SJSA1 (cell line): ENCODE measurements around the gene DENR. TPM values are rescaled to one million over a fixed set of nuclear protein-coding genes. Genes with fewer than 3 reads are reported as not detected.
A peak's percentile ranks its signal among the peaks of the same experiment; 100 is the strongest.
"Not testable (repeated sequence)": the region's sequence is repeated elsewhere in the genome, so short reads cannot be mapped to it uniquely, and the experiment has no call there.

Experiments used
- DNase-seq, 2 experiments: peaks; one replicate each; pipeline ENCODE4 v3.0.0-alpha.2; 2015 to 2020; ENCODE audit warnings: low spot score in 2 of 2, low read depth in 1 of 2
- H3K27ac ChIP-seq: fragments of 250-450 bp; sonication (Bioruptor Pico); 2 replicates; pipeline ENCODE4 v1.5.1; 2020; ENCODE audit warnings: mild to moderate bottlenecking, moderate library complexity
- H3K27me3 ChIP-seq: fragments of 250-450 bp; sonication (Bioruptor Pico); replicated peaks from 2 replicates; pipeline ENCODE4 v1.5.1; 2020; ENCODE audit warnings: mild to moderate bottlenecking, moderate library complexity
- H3K36me3 ChIP-seq: fragments of 250-450 bp; sonication (Bioruptor Pico); 2 replicates; pipeline ENCODE4 v1.5.1; 2020; ENCODE audit warnings: mild to moderate bottlenecking
- H3K4me1 ChIP-seq: fragments of 250-450 bp; sonication (Bioruptor Pico); replicated peaks from 2 replicates; pipeline ENCODE4 v1.6.1; 2021; ENCODE audit warnings: mild to moderate bottlenecking
- H3K4me3 ChIP-seq: fragments of 250-450 bp; sonication (Bioruptor Pico); 2 replicates; pipeline ENCODE4 v1.5.1; 2020; ENCODE audit warnings: mild to moderate bottlenecking
- H3K9me3 ChIP-seq: fragments of 250-450 bp; sonication (Bioruptor Pico); replicated peaks from 2 replicates; pipeline ENCODE4 v1.5.1; 2020; ENCODE audit warnings: mild to moderate bottlenecking
- total RNA-seq: library from RNA; depleted of rRNA; stranded (reverse); fragments of >200 nt; shearing (Covaris generic); gene quantifications from 2 replicates; pipeline ENCODE4 v1.2.3, GENCODE V29; 2014; rRNA removed

The DENR gene, protein sequence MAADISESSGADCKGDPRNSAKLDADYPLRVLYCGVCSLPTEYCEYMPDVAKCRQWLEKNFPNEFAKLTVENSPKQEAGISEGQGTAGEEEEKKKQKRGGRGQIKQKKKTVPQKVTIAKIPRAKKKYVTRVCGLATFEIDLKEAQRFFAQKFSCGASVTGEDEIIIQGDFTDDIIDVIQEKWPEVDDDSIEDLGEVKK
- 57.4 and 62.2 TPM in 2 replicates for total RNA-seq

DNA sequence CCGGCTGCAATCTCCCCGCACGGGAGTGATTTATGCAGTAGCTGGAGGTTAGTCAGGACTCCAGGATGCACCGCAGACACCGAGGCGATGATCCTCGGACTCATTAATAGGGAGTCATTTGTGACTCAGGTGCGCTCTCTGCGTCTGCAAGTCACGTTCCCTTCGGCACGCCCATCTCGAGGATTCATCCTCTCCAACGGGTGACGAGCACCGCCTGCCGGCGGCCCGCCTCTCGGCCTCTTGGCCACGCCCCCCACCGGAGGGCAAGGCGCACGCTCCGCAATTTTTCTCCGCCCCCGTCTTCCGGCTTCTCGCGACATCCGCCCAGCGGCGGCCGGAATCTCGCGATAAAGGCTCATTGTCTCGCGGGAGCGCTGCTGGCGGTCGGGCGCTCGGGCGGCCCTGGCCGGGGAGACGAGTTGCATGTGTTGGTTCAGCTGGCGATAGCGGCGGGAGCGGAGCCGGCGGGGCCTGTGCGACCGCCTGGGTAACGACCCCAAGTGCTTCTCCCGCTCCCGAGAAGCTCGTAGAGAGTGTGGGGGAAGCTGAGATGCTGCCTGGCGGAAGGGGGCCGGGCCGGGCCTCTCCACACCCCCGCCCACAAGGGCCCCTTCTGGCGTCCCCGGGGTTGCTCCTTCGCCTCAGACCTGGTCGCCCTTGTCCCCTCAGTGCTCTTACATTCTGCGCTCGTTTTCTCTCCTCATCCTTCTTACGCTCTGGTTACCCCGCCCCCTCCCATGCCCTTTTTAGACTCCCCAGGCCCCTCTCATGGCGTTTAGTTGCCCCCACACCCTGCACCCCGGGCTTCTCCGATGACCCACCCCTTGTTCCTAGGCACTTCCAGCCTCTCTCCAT is at the start of gene DENR:
Gene DENR, plus strand, starts transcription at position 361 of the 855 bp plus-strand sequence. CDS start 878 bp downstream, outside the sequence.
- peak within 1 kb of the TSS; percentile 63 for H3K4me3 ChIP-seq
- peak; percentile 97 to 98 for DNase-seq
- H3K27me3 ChIP-seq, result no peaks in the 10 kb centered on the region
- peaks cover 13% of the 10 kb centered on the region for H3K4me1 ChIP-seq
- peaks cover 47% of the 10 kb centered on the region for H3K36me3 ChIP-seq
- H3K27ac ChIP-seq, result peak within 1 kb of the TSS; percentile 55
- H3K9me3 ChIP-seq, result no peaks in the 10 kb centered on the region

DNA sequence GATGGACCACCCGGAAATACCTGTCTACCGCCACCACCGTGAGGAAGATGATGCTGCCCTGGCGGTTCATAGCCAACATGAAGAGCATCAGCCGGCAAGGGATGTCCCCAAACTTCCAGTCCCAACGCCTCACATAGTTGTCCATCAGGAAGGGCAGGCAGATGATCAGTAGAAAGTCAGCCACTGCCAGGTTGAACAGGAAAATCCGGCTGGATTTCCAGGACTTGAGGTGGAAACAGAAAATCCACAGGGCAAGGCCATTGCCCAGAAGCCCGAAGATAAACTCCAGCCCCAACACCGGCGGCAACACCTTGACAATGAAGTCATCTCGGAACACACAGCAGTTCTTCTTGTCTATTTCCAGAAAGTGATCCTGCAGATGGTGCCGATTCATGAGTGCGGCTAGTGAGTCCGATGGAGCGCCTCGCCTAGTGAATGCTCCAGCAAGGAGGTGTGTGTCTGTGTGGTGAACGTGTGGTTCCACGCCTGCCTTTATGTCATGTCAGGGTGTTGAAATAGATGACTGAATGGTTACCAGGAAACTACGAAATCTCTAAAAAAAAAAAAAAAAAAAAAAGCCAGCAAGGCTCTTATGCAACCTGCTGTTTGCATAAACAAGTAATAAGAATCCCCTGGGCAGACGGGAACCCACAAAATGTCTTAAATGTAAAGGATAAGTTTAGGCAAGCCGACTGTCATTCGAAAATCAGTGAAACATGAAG is 49.6 kb upstream of the DENR start, which contains the start of gene HCAR2:
Gene HCAR2, minus strand, starts transcription at position 468 of the 722 bp plus-strand sequence. Its CDS starts 74 bp downstream, at position 394.
- H3K27ac ChIP-seq, result not testable (repeated sequence)

DNA sequence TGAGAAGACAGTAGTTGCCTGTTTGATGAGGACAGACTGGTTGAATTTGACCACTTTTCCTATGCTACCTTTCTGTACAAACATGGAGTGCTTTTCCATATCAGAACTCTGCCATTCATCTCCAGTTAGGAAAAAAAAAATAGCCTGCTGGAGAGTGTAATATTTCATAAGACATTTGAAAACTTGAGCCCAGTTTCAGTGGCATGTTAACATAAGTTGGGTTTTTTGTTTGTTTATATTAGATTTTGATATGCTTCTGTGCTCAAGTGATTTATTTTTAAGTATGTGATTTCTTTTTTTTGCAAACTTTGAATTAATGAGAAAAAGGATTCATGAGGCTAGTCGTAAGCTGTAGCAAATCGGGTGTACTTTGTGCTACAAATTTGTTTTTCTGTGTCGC is 48.8 kb upstream of the DENR start:
- H3K36me3 ChIP-seq, H3K4me1 ChIP-seq, DNase-seq, H3K27ac ChIP-seq, H3K9me3 ChIP-seq, H3K4me3 ChIP-seq, H3K27me3 ChIP-seq: not testable (repeated sequence)

More for the DNA sequence above, 49.6 kb upstream of the DENR start, which contains the start of gene HCAR2:
- not testable (repeated sequence) for H3K4me1 ChIP-seq, DNase-seq, H3K4me3 ChIP-seq, H3K27me3 ChIP-seq, H3K9me3 ChIP-seq, H3K36me3 ChIP-seq

DNA sequence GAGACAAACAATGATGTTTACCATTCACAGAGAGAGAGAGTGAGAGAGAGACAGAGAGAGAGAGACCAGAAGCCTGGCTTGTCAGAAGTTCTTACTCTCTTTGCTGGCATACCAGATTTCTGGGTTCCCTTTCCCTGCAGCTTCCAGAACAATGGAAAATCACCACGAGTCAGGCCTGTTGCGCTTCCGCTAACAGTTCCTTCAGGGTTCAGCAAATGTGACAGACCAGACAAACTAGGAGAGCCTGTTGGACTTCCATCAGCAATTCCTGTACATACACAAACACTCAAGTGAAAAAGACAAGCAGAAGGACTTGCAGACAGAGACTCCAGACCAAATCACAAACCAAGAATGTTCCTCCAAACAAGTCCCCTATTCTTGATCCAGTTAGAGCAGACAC is 43.3 kb upstream of the DENR start:
- H3K36me3 ChIP-seq, H3K4me1 ChIP-seq, H3K27ac ChIP-seq, H3K27me3 ChIP-seq, DNase-seq, H3K4me3 ChIP-seq, H3K9me3 ChIP-seq: not testable (repeated sequence)

DNA sequence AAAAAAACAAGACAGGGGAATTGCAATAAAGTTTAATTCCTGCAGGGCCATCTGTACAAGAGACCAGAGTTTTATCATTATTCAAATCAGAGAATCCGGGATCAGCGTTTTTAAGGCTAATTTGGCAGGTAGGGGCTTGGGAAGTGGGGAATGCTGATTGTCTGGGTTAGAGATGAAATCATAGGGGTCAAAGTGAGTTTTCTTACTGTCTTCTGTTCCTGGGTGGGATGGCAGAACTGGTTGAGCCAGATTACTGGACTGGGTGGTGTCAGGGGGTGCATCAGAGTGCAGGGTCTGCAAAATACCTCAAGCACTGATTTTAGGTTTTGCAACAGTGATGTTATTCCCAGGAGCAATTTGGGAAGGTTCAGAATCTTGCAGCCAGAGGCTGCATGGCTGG is 42.3 kb upstream of the DENR start:
- not testable (repeated sequence) for H3K9me3 ChIP-seq, H3K4me3 ChIP-seq, H3K27ac ChIP-seq, H3K36me3 ChIP-seq, H3K27me3 ChIP-seq, DNase-seq, H3K4me1 ChIP-seq

DNA sequence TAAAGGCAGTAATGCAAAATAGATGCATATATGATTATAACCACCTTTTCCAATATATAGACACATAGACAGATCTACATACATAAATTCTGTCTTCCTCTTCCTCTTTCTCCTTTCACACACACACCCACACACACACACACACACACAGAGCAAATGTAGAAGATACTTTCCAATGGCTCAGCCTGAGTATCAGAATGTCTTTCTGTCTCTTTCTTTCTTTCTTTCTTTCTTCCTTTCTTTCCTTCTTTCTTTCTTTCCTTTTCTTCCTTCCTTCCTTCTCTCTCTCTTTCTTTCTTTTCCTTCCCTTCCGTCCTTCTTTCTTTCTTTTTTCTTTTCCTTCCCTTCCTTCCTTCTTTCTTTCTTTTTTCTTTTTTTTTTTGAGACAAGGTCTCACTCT is 41.4 kb upstream of the DENR start:
- not testable (repeated sequence) for DNase-seq, H3K36me3 ChIP-seq, H3K4me3 ChIP-seq, H3K27me3 ChIP-seq, H3K4me1 ChIP-seq, H3K27ac ChIP-seq, H3K9me3 ChIP-seq

DNA sequence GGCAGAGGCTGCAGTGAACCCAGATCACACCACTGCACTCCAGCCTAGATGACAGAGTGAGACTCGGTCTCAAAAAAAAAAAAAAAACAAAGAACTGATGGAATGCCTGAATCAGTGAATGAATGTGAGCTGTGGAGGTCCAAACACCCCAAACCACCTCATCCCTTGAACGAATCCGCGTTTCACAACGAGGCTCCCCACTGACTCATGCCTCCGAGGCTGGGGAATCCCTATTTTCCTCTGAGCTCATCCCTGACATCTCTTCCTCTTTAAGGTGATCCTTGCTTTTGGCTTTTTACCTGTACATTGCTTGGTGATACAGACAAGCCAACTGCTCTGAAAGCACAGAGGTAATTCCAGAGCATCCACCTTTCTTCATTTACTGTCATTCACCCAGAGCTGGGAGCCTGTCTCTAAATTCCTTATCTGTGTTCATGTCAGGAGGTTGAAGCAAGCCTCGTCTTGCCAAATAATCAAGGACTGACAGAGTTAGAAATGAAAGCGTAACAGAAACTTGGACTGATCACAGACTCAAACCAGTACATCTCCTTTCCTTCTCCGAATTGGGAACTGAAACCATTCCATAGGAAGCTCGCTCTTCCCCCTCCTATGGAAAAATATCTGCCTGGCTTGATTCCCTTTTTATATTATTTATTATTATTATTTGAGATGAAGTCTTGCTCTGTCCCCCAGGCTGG is 39.0 kb upstream of the DENR start:
- H3K27me3 ChIP-seq, H3K4me3 ChIP-seq, H3K4me1 ChIP-seq, DNase-seq, H3K9me3 ChIP-seq, H3K27ac ChIP-seq, H3K36me3 ChIP-seq: not testable (repeated sequence)

DNA sequence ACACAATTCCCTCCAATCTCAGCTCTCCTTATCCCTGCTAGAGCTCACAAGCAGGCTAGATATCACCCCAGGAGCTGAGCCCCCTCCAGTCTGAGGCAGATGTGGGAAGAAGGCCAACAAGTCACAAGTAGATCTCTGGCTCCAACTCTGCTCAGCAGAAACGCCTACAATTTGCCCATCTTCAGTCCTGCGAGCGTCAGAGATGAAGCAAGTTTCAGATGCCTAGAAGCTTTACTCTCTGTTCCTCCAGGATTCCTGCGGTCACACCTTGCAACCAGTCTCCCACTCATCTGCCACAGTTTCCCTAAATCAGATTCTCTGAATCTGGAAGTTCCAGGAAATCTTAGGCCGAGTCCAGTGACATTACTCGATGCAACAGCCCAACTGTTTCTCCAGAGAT is 37.4 kb upstream of the DENR start:
- H3K4me3 ChIP-seq, H3K27me3 ChIP-seq, DNase-seq, H3K27ac ChIP-seq, H3K9me3 ChIP-seq, H3K4me1 ChIP-seq, H3K36me3 ChIP-seq: not testable (repeated sequence)

DNA sequence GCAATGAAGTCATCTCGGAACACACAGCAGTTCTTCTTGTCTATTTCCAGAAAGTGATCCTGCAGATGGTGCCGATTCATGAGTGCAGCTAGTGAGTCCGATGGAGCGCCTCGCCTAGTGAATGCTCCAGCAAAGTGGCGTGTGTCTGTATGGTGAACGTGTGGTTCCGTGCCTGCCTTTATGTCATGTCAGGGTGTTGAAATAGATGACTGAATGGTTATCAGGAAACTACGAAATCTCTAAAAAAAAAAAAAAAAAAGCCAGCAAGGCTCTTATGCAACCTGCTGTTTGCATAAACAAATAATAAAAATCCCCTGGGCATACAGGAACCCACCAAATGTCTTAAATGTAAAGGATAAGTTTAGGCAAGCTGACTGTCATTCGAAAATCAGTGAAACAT is 36.0 kb upstream of the DENR start, which contains the start of gene HCAR3:
Gene HCAR3, minus strand, starts transcription at position 154 of the 400 bp plus-strand sequence. Its CDS starts 74 bp downstream, at position 80.
- not testable (repeated sequence) for H3K9me3 ChIP-seq, H3K4me1 ChIP-seq, H3K27ac ChIP-seq, H3K4me3 ChIP-seq, H3K36me3 ChIP-seq, H3K27me3 ChIP-seq, DNase-seq

DNA sequence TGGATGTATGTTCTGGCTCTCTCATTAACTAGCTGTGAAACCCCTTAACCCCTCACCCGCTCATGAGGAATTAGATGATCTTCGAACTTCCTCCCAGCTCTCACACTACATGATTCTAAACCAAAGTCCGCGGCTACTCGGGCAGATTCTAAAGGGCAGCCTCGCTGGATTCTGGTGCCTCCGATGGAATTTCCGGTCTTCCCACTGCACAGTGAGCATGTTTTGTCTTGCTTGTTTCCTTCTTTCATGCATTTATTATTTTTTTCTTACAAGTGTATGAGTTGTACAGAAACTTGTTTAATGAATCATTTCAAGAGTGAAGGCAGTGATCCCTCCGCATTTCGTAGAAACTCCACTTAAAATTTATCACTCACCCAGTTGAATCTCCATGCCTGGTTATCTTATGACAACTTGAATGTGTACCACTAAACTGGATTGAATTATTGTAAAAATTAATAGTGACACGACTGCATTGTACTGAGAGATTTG is 31.5 kb upstream of the DENR start:
- peaks cover 19% of the 10 kb centered on the region for H3K4me1 ChIP-seq
- no peak overlapping the region for H3K4me3 ChIP-seq
- DNase-seq, result peak; percentile 60 to 62
- H3K27me3 ChIP-seq, result no peaks in the 10 kb centered on the region
- H3K9me3 ChIP-seq, result no peaks in the 10 kb centered on the region
- no peaks in the 10 kb centered on the region for H3K36me3 ChIP-seq
- H3K27ac ChIP-seq, result peak overlapping the region; percentile 78

DNA sequence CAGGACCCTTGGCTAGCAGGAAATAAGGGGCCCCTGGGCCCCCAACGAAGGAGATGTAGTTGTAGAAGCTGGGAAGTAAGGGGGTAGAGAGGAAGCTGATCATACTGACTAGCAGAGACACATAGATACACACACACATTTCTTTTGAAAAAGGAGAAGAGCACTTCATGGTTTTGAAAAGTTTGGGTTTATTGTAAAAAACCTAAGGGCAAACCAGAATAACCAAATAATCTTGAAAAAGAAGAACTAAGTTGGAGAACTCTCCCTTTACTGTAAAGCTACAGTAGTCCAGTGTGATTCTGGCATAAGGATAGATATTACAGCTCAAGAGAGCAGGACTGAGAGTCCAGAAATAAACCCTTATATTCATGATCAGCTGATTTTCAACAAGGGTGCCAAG is 30.2 kb upstream of the DENR start:
- peaks cover 23% of the 10 kb centered on the region for H3K4me1 ChIP-seq
- H3K36me3 ChIP-seq, result no peaks in the 10 kb centered on the region
- H3K27me3 ChIP-seq, result no peaks in the 10 kb centered on the region
- no peaks in the 10 kb centered on the region for H3K9me3 ChIP-seq
- DNase-seq, result no peak
- H3K27ac ChIP-seq, result no peak overlapping the region
- H3K4me3 ChIP-seq, result no peak overlapping the region

DNA sequence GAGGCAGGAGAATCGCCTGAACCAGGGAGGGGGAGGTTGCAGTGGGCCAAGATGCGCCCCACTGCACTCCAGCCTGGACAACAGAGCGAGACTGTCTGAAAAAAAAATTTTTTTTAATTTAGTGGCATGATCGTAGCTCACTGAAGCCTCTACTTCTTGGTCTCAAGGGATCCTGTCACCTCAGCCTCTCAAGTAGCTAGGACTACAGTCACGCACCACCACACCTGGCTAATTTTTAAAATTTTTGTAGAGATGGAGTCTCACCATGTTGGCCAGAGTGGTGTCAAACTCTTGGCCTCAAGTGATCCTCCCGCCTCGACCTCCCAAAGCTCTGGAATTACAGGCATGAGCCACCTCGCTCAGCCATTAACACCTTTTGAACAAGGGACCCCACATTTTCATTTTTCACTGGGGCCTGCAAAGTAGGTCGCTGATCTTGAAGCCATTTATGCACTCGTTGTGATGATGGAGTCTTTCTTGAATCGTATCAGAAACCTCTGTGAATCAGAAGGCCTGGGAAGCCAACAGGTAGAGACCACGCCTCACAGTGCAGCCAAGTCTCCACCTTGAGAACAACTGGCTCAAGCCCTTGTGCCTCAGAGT is 27.9 kb upstream of the DENR start:
- Histone ChIP-seq H3K27ac (no peak overlapping the region), H3K27me3 (no peaks in the 10 kb centered on the region), H3K36me3 (no peaks in the 10 kb centered on the region), H3K4me3 (no peak overlapping the region), H3K9me3 (no peaks in the 10 kb centered on the region), H3K4me1 (peaks cover 23% of the 10 kb centered on the region)
- no peak for DNase-seq
